UCSD-AML1 (cell line): Measurements from ENCODE around the gene RAB5A.
"Not testable (repeated sequence)": the region's sequence is repeated elsewhere in the genome, so short reads cannot be mapped to it uniquely, and the experiment has no call there.

Experiments used
- DNase-seq: peaks from one replicate; lab custom pipeline; 2025; ENCODE audit not compliant: unreplicated experiment; lab: John Stamatoyannopoulos, UW

Gene RAB5A

DNA sequence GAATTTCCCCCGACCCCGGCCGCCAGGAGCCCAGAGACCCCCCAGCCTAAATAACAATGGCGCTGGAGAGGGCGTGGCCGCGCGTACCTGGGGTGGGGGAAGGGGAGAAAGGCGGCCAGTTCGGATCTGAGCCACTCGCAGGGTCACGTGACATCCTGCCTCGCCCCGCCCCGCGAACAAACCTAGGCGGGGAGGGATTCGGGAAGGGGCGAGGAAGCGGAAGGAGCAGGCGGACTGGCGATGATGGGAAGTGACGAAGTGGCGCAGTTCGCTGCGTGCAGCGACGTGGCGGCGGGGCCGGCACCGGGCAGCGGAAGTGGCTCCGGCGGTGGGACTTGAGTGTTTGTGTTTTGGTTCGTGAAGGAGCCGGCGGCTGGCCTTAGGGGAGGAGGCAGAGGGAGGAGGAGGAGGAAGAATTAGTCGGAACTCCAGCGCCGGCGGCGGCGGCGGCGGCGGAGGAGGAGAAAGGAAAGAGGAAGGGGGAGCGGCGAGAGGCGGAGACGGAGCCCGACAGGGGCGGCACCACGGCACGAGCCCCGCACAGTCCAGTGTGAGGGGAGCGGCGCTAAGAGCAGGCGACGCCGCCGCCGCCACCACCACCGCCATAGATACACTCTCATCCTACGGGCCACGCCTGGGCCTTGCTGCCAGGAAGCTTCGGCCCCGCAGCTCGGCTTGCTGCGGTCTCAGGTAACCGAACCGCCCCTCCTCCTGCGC is at the start of gene RAB5A:
Gene RAB5A (plus strand): TSS at position 266 of the 717 bp plus-strand sequence. CDS start 3,802 bp downstream, outside the sequence.
- peak; percentile 98 for DNase-seq

- no peak for DNase-seq
Observed at GRCh38 chr3:19898721-19899120, 48.2 kb upstream of the RAB5A start.

- DNase-seq, result no peak
Observed at GRCh38 chr3:19899264-19899663, 47.6 kb upstream of the RAB5A start.

- DNase-seq, result not testable (repeated sequence)
Observed at GRCh38 chr3:19899833-19900232, 47.1 kb upstream of the RAB5A start.

GRCh38 chr3:19901337-19901736 is 45.6 kb upstream of the RAB5A start:
- no peak for DNase-seq

GRCh38 chr3:19901918-19902317 is 45.0 kb upstream of the RAB5A start:
- DNase-seq, result no peak

GRCh38 chr3:19903649-19904048 is 43.2 kb upstream of the RAB5A start:
- DNase-seq, result no peak

DNA sequence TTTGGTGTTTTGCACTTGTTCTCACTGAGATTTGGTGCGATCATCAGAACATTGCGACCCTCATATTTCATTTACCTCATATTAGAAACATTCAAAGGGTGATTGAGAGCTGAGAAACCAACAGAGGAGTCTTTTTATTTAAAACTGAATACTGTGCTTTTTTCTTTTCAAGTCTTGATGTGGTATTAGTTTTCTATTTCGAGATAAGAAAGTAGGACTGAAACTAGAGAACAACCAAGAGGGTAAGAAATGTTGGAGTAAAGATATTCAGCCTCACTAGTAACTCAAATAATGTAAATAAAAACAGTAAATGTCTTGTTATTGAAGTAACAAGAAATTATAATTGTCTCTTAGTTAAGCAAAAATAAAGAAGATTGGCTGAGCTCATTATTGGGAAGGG is 39.4 kb upstream of the RAB5A start:
- DNase-seq, result no peak

- DNase-seq, result no peak
Observed at GRCh38 chr3:19911452-19911851, 35.4 kb upstream of the RAB5A start.

DNA sequence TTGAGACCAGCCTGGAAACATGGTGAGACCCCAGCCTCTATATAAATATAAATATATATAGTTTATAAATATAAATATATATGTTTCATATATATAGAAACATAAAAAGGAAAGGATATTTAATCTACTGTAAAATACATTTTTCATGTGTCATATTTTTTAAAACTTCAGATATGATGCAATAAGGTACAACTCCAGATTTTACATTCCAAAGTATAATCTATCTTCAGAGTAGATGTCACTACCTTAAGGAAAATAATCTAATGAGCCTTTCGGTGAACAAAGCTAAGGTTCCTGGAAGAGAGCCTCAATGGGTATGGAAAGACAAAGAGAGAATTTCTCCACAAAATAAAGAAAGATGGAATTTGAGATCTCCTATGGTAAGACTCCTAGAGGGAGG is 29.7 kb upstream of the RAB5A start:
- DNase-seq, result no peak

DNA sequence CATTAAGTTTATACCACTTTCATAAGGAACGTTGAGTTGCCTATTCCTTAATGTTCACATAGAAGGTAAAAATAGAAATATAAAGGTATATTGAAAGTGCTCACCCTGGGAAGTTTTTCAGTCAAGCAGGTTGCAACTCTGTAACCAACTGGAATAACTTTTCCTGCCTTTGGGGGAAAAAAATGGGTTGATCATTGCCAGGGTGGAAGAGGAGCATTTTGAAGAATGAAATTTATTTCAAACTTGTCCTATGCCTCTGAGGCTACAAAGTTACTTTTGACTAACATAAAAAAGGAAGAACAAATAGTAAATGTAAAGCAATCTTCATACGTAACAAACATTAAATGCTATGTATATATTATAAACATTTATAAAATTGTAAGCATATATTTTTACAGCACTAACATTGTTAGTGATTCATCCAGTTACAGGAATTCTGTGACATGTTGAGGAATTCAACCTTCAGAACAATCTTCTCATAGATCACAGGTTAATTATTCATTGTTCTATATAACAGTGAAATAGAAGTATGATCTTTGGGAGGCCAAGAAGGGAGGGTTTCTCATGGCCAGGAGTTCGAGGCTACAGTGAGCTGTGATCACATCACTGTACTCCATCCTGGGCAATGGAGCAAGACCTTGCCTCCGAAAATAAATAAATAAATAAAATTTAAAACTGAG is 26.4 kb upstream of the RAB5A start:
- no peak for DNase-seq

DNA sequence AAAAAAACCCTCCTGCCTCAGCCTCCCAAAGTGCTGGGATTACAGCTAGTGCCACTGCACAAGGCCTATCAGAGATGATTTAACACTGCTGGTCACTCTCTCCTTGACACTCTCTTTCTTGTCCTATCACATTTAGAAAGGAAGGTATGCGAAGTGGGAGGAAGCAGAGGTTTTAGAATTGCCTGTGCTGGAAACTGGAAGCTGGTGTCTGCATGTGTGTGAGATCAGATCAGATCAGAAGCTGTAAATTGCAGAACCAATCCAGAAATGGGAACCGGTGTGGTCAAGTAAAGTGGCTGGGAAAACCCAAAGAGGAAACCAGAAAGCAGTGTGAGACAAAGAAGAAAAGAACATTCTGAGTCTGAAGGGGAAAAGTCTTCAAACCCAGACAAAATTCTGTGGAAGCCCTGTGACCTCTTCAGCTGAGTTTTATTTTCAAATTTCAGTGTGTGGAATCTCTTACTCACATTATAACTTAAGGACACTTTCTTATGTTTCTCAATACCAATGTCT is 15.7 kb upstream of the RAB5A start:
- DNase-seq, result peak; percentile 29

DNA sequence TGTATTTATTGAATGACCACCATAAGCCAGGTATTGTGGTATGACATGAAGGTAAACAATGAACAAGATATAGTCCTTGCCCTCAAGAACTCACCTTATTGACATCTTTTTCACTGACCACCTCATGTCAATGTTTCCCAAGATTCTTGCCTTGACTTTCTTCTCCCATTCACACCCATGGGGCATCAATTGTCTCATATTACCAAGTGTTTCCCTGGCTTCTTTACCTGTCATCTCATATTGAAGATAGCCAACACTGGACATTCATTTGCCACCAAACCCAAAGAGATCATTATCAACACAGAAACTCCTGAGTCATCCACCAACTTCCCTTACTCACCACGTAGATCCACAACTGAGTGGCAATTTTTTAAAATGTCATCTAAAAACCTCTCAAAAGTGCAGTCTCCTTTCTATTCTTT is 15.1 kb upstream of the RAB5A start:
- DNase-seq, result no peak

- DNase-seq, result no peak
Observed at GRCh38 chr3:19932422-19932821, 14.5 kb upstream of the RAB5A start.

- DNase-seq, result peak; percentile 8
Observed at GRCh38 chr3:19934098-19934566, 12.8 kb upstream of the RAB5A start, which contains the start of gene EFHB. EFHB (minus strand) TSS chr3:19934217; CDS start chr3:19934018, 199 bp downstream.

DNA sequence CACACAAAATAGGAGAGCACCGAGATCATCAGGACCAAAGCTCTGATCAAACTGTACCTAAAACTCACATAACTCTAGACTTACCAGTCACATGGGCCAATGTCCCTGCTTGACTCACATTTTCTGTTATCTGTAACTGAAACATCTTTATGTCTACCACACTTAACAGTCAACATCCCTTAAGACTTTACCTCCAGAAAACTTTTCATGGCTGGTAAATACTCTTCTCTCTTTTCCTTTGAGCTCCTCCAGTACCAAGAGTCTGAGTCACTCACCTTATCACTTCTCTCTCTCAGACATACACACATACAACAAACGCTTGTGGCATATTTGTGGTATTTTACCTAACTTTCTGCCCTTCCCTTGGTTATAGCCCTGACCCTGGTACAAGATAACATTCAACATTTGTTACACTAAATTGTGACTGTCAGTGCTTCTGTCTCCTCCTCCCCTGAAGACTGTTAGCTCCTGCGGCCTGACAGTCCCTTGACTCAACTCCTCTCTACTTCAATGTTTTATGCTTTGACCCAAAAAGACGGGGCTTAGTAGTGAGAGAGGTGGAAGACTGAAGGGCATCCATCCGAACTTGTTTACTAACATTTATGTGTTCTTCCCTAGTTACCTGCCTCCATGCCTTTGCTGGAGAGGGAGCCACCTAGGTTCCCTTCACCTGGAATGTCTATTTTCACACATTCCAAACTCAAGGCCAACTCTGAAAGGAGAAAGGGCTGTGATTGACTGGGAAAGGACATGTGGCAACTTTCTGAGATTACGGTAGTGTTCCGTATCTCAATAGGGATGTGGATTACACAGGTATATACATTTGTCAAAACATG is 9.2 kb upstream of the RAB5A start:
- no peak for DNase-seq

- no peak for DNase-seq
Observed at GRCh38 chr3:19938295-19938627, 8.6 kb upstream of the RAB5A start.

DNA sequence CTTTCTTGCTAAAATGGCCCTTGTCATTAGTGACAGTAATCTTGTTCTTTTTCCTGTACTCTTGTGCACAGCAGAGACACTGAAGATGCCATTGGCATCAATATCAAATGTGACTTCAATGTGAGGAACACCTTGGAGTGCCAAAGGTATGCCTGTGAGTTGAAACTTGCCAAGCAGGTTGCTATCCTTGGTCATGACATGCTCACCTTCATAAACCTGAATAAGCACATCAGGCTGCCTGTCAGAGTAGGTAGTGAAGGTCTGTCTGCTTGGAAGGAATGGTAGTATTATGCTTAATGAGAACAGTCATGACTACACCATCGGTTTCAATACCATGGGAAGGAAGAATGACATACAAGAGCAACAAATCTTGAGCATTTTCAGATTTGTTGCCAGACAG is 6.3 kb upstream of the RAB5A start:
- DNase-seq, result no peak

DNA sequence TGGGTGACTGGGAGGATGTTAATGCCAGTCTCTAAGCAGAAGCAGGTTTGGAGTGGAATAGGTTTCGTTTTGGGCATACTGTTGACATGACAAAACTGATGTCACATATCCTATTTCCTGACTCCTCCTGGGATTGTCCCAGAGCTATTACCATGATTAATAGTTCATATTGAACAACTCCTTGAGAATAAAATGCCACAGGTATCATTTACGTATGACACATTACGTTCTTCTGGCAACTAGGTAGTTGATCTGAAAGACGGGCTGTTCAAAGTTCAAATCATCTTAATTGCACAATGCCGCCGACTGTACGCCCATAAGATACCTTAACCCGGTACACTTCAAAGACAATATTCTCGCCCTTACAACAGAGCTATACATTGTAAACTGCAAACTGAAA is 1.4 kb upstream of the RAB5A start:
- DNase-seq, result no peak

DNA sequence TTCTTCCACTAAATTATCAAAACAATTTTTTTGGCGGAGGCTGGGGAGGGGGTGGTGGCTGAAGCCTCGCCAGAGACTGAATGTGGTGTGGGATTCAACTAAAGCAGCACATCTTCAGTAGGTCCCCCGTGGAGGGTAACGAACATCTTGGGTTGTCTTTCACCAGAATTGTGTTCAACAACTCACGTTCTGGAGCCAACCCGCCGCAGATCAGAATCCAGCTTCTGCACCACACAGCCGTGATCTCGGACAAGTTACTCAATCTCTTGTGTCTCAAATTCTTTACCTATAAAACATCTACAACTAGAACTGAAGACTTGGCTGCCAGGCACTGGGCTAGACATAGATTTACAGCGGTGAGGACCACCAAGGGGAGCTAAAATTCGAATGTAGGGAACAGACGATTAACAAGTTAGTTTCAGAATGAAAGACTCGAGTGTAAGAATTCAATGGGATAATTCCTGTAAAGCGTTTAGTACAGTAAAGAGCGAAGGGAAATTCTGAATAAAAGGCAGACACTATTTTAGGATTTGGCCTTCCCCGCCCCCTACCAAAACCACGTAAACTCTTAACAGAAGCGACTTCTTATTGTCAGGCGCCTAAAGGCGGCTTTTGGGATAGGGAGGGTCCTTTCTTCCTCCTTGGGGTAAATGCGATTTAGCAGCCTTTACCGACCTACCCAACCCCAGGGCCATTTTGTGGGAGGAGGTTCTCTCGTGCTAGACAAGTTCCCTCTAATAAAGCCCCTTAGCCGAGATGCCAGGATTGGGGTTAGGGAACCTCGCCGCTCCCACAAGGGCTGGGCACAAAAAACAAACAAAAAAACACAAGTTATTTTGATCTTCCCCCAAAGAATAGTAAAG is 697 bp upstream of the RAB5A start:
- no peak for DNase-seq
